Mucosa of descending colon (tissue), 3 donors: ENCODE measurements around the gene MCUB. TPM values are rescaled to one million over a fixed set of nuclear protein-coding genes. Genes with fewer than 3 reads are reported as not detected.

Experiments used
- ATAC-seq: fragments of 200-7000 bp; cut with Tn5 transposase; one replicate; pipeline ENCODE4 v1.9.1; 2020; ENCODE audit warnings: mild to moderate bottlenecking, moderate library complexity
- DNase-seq, 3 donors: peaks; one replicate each; pipeline ENCODE4 v3.0.0-alpha.2; 2020
- H3K36me3 ChIP-seq: fragments of 200-600 bp; one replicate; pipeline ENCODE4 v1.8.0; 2021; ENCODE audit warnings: low read depth, mild to moderate bottlenecking
- H3K4me1 ChIP-seq: fragments of 200-600 bp; one replicate; pipeline ENCODE4 v1.8.0; 2021; ENCODE audit warnings: low read depth, mild to moderate bottlenecking
- H3K4me3 ChIP-seq: fragments of 200-600 bp; one replicate; pipeline ENCODE4 v1.8.0; 2021; ENCODE audit warnings: mild to moderate bottlenecking
- H3K9me3 ChIP-seq: fragments of 200-600 bp; one replicate; pipeline ENCODE4 v1.8.0; 2021; ENCODE audit warnings: mild to moderate bottlenecking
- intact Hi-C, 2 donors: fragments of 100-400 bp; cut with DNase I in 1 of 2; cut with micrococcal nuclease in 1 of 2; formaldehyde crosslinking; loops; one replicate each; pipeline versions ENCODE4 v1.11.0 to v1.11.1; 2022; cut with DNase I, micrococcal nuclease
- total RNA-seq, 3 donors: library from RNA; stranded (reverse); fragmentation: NEBNext Ultra II Directional in 2 of 3; extraction: Animal tissue kit (Norgen Biotek cat#: 25700) in 2 of 3; gene quantifications; one replicate each; pipeline versions ENCODE4 v1.2.1 to v1.2.4, GENCODE V29; 2021 to 2023
- TF ChIP-seq, protein P1 (sequence below): fragments of 200-600 bp; IDR thresholded peaks from one replicate; pipeline ENCODE4 v1.8.0; 2022; ENCODE audit warnings: antibody characterized with exemption, mild to moderate bottlenecking
- donor health status: DM: no; HTN: no; CAD: no; lungs with moderate emphysema.
- donor health status: DM: no; HTN: no; CAD: no.
- donor health status: DM: no; HTN: yes; CAD: no.

The MCUB gene
- total RNA-seq, 3 donors from 2014 or later = 2.7 to 11.5 (median 6.6) TPM

DNA sequence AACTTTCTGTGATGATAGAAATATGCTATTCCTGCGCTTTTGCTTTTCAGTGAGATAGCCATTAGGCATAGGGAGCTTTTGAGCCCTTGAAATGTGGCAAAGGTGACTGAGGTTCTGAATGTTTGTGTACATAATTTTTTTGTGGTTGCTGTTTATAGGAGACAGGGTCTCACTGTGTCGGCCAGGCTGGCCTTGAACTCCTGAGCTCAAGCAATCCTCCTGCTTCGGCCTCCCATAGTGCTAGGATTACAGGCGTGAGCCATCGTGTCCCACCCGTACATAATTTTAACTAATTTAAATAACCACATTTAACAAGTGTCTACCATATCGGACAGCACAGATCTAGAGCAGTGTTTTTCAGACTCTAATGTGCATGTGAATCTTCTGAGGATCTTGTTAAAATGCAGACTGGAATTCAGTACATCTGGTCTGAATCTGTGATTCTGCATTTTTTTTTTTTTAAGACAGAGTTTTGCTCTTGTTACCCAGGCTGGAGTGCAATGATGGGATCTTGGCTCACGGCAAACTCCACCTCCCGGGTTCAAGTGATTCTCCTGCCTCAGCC, 97.9 kb downstream of the MCUB start:
- Histone ChIP-seq H3K36me3 (no peaks in the 10 kb centered on the region), H3K4me1 (no peaks in the 10 kb centered on the region), H3K9me3 (no peaks in the 10 kb centered on the region), H3K4me3 (no peak overlapping the region)
- DNase-seq (no peak), ATAC-seq (no peak)
- TF ChIP-seq, protein P1, sequence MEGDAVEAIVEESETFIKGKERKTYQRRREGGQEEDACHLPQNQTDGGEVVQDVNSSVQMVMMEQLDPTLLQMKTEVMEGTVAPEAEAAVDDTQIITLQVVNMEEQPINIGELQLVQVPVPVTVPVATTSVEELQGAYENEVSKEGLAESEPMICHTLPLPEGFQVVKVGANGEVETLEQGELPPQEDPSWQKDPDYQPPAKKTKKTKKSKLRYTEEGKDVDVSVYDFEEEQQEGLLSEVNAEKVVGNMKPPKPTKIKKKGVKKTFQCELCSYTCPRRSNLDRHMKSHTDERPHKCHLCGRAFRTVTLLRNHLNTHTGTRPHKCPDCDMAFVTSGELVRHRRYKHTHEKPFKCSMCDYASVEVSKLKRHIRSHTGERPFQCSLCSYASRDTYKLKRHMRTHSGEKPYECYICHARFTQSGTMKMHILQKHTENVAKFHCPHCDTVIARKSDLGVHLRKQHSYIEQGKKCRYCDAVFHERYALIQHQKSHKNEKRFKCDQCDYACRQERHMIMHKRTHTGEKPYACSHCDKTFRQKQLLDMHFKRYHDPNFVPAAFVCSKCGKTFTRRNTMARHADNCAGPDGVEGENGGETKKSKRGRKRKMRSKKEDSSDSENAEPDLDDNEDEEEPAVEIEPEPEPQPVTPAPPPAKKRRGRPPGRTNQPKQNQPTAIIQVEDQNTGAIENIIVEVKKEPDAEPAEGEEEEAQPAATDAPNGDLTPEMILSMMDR = no peak
- intact Hi-C loops = no loop called here

DNA sequence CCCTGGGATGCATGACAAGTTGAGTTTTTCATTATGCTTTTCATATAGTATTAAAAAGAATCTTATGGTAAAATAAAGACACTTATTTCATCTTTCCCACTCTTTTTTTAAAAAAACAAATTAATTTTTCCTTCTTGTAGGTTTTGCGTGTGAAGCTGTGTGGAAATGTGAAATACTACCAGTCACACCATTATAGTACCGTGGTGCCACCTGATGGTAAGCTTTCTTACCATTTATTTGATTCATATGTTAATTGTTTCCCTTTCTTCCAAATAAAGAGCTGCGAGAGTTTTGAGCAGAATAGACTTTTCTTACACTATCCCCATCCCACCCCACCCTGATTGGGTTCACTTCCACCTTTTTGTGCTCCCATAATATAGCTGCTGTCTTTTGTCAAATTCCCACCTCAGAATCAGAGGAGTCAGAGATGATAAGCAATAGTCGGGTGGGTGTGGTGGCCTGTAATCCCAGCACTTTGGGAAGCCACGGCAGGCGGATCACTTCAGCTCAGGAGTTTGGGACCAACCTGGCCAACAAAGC, 98.9 kb downstream of the MCUB start:
- Histone ChIP-seq H3K4me1 (no peaks in the 10 kb centered on the region), H3K9me3 (no peaks in the 10 kb centered on the region), H3K4me3 (no peak overlapping the region), H3K36me3 (no peaks in the 10 kb centered on the region)
- DNase-seq = no peak
- ATAC-seq = no peak
- TF ChIP-seq, protein P1 = no peak
- intact Hi-C loops = no loop called here

DNA sequence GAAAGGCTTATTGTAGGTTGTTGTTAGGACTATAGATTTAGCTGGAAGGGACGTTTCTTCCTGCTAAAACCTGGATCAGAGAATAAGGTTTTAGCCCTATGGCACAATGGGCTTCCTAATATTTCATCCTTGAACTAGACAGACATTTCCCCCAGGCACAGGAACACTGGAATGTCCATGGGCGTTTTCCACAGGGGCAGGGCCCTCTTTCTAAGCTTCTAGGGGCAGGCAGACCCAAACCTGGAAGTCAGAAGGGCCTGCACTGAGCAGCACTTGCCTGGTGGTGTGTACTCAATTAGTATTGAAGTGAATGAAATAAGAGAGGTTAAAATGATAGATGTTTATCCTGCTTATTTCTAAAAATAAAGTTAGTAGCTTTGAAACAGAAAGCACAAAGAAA, 102.1 kb downstream of the MCUB start:
- intact Hi-C loops = no loop called here

DNA sequence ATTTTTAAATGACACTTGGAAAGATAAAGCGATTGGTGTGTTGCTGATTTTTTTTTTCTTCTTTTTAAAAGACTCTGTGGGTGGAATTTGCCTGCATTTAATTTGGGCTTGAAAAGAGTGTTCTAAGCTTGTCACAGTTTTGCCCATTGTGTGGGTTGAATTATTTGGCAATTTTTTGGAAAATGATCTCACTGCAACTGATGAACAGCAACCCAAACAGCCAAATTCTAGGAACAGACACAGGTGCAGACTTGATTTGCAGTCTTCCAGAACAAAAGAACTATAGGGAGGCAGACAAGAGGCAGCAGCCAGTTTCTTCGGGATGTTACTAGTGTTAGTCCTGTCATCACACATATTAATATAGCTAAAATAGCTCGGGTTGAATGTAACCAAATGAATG, 102.7 kb downstream of the MCUB start:
- H3K4me1 ChIP-seq = no peaks in the 10 kb centered on the region
- DNase-seq (no peak), ATAC-seq (no peak)
- H3K36me3 ChIP-seq = no peaks in the 10 kb centered on the region
- intact Hi-C loops = no loop called here
- no peaks in the 10 kb centered on the region for H3K9me3 ChIP-seq
- TF ChIP-seq, protein P1 = no peak
- no peak overlapping the region for H3K4me3 ChIP-seq

More for the DNA sequence above, 102.1 kb downstream of the MCUB start:
- no peaks in the 10 kb centered on the region for H3K4me1 ChIP-seq
- no peaks in the 10 kb centered on the region for H3K36me3 ChIP-seq
- H3K4me3 ChIP-seq = no peak overlapping the region
- H3K9me3 ChIP-seq = no peaks in the 10 kb centered on the region
- DNase-seq = no peak
- ATAC-seq = no peak
- TF ChIP-seq, protein P1 = no peak

DNA sequence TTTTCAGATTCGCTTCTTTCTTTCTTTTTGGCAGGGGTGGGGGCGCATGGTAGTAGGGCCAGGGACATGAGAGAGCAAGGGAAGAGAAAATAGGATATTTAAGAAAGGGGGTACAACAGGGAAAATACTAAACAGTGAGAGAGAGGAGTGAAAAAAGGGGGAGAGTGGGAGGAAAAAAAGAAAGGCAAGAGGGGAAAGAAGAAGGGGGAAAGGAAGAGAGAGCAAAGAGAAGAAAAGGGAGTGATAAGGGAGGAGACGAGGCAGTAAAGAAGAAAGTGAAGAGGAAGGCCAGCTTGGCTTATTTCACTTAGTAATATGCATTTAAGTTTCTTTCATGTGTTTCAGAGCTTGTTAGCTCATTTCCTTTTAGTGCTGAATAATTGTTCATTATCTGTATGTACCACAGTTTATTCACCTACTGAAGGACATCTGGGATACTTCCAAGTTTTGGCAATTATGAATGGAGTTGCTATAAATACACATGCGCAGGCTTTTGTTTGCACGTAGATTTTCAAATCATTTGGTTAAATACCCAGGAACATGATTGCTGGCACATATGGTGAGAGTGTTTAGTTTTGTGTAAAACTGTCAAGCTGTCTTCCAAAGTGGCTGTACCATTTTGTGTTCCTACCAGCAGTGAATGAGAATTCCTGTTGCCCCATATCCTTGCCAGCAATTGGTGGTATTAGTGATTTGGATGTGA, 105.9 kb downstream of the MCUB start:
- intact Hi-C loops = no loop called here
- Histone ChIP-seq H3K9me3 (no peaks in the 10 kb centered on the region), H3K36me3 (no peaks in the 10 kb centered on the region), H3K4me3 (no peak overlapping the region), H3K4me1 (no peaks in the 10 kb centered on the region)
- DNase-seq (no peak), ATAC-seq (no peak)
- TF ChIP-seq, protein P1 = no peak
